GM23338 (cell line): ENCODE data around the gene S100A1. TPM values are rescaled to one million over a fixed set of nuclear protein-coding genes. Genes with fewer than 3 reads are reported as not detected.

Experiments used
- ATAC-seq: fragments of 200-7000 bp; cut with Tn5 transposase; 3 replicates; pipeline ENCODE4 v1.9.1; 2020
- DNase-seq: peaks from one replicate; pipeline ENCODE4 v3.0.0-alpha.2; 2015; ENCODE audit warnings: low spot score
- H2AFZ ChIP-seq: fragments of 200-600 bp; sonication (generic); 2 replicates; pipeline ENCODE4 v1.8.0; 2016; ENCODE audit warnings: antibody characterized with exemption, mild to moderate bottlenecking, moderate library complexity
- H3F3A ChIP-seq: fragments of 200-600 bp; sonication (generic); replicated peaks from 2 replicates; pipeline ENCODE4 v1.8.0; 2017; ENCODE audit warnings: antibody characterized with exemption, mixed run types, low read depth
- H3K27ac ChIP-seq: fragments of 200-600 bp; sonication (generic); 2 replicates; pipeline ENCODE4 v1.6.1; 2016; ENCODE audit warnings: low read depth
- H3K27me3 ChIP-seq: fragments of 200-600 bp; sonication (generic); 2 replicates; pipeline ENCODE4 v1.8.0; 2016; ENCODE audit warnings: mild to moderate bottlenecking, mixed run types, moderate library complexity; ENCODE audit not compliant: insufficient read depth
- H3K36me3 ChIP-seq: fragments of 200-600 bp; sonication (generic); 2 replicates; pipeline ENCODE4 v1.8.0; 2016; ENCODE audit warnings: mild to moderate bottlenecking; ENCODE audit not compliant: insufficient read depth
- H3K4me1 ChIP-seq: fragments of 200-600 bp; sonication (generic); 2 replicates; pipeline ENCODE4 v1.8.0; 2016; ENCODE audit warnings: mild to moderate bottlenecking, moderate library complexity; ENCODE audit not compliant: insufficient read depth
- H3K4me2 ChIP-seq: fragments of 200-600 bp; sonication (generic); 2 replicates; pipeline ENCODE4 v1.7.1; 2017; ENCODE audit warnings: mixed run types
- H3K4me3 ChIP-seq: fragments of 200-600 bp; sonication (generic); 2 replicates; pipeline ENCODE4 v1.6.1; 2016; ENCODE audit warnings: mixed run types
- H3K79me2 ChIP-seq: fragments of 200-600 bp; sonication (generic); replicated peaks from 2 replicates; pipeline ENCODE4 v1.8.0; 2017; ENCODE audit warnings: mild to moderate bottlenecking; ENCODE audit not compliant: insufficient read depth
- H3K9me2 ChIP-seq: fragments of 200-600 bp; sonication (generic); 2 replicates; pipeline ENCODE4 v1.8.0; 2017; ENCODE audit not compliant: insufficient read depth
- H4K20me1 ChIP-seq: fragments of 200-600 bp; sonication (generic); replicated peaks from 2 replicates; pipeline ENCODE4 v1.8.0; 2017; ENCODE audit warnings: mild to moderate bottlenecking; ENCODE audit not compliant: insufficient read depth
- H3K27ac Mint-ChIP-seq: 2 replicates; pipeline ENCODE4 v1.8.0; 2020; ENCODE audit warnings: inconsistent platforms, mild to moderate bottlenecking, moderate library complexity, mixed read lengths
- H3K27me3 Mint-ChIP-seq: 3 replicates; pipeline ENCODE4 v1.8.0; 2022; ENCODE audit warnings: low read depth, mild to moderate bottlenecking, moderate library complexity, mixed read lengths, inconsistent platforms; ENCODE audit not compliant: insufficient read depth, poor library complexity
- H3K36me3 Mint-ChIP-seq: 3 replicates; pipeline ENCODE4 v1.8.0; 2021; ENCODE audit warnings: low read depth, mild to moderate bottlenecking, inconsistent platforms, moderate library complexity, mixed read lengths
- H3K4me1 Mint-ChIP-seq: 3 replicates; pipeline ENCODE4 v1.8.0; 2020; ENCODE audit warnings: mild to moderate bottlenecking, inconsistent platforms, mixed read lengths
- H3K4me3 Mint-ChIP-seq: 3 replicates; pipeline ENCODE4 v1.8.0; 2021; ENCODE audit warnings: moderate library complexity, mild to moderate bottlenecking, inconsistent platforms, mixed read lengths
- H3K9me3 Mint-ChIP-seq: 3 replicates; pipeline ENCODE4 v1.8.0; 2020; ENCODE audit warnings: moderate library complexity, mild to moderate bottlenecking, inconsistent platforms, mixed read lengths
- CREB1 ChIP-seq: fragments of 250-450 bp; sonication (Bioruptor Pico); IDR thresholded peaks from 2 replicates; pipeline ENCODE4 v1.5.0; 2020; ENCODE audit warnings: low read depth, mild to moderate bottlenecking, moderate library complexity
- CTCF ChIP-seq, 2 experiments: fragments of 200-600 bp in 1 of 2; sonication (generic) in 1 of 2; conservative IDR thresholded peaks; 2 replicates each; pipeline versions ENCODE4 v1.5.1 to v1.6.1; 2016 to 2017; ENCODE audit warnings: antibody characterized with exemption in 2 of 2, low read depth in 2 of 2, mild to moderate bottlenecking in 2 of 2, moderate library complexity in 1 of 2
- EZH2 ChIP-seq: fragments of 200-600 bp; sonication (generic); IDR thresholded peaks from one replicate; pipeline ENCODE4 v1.8.0; 2017; ENCODE audit warnings: antibody characterized with exemption, mild to moderate bottlenecking, low read depth; ENCODE audit not compliant: unreplicated experiment
- EZH2phosphoT487 ChIP-seq: fragments of 200-600 bp; sonication (generic); IDR thresholded peaks from one replicate; pipeline ENCODE4 v1.8.1; 2018; ENCODE audit warnings: antibody characterized with exemption; ENCODE audit not compliant: unreplicated experiment
- JUNB ChIP-seq: IDR thresholded peaks from one replicate; pipeline ENCODE4 v1.6.1; 2016; ENCODE audit warnings: antibody characterized with exemption; ENCODE audit not compliant: unreplicated experiment
- POLR2AphosphoS5 ChIP-seq: IDR thresholded peaks from 2 replicates; pipeline ENCODE4 v1.6.1; 2016; ENCODE audit warnings: antibody characterized with exemption, low read depth
- REST ChIP-seq: IDR thresholded peaks from one replicate; pipeline ENCODE4 v1.6.1; 2018; ENCODE audit warnings: antibody characterized with exemption; ENCODE audit not compliant: unreplicated experiment
- STAT1 ChIP-seq: IDR thresholded peaks from one replicate; pipeline ENCODE4 v1.6.1; 2016; ENCODE audit warnings: antibody characterized with exemption; ENCODE audit not compliant: unreplicated experiment
- ZNF114 ChIP-seq: fragments of 250-450 bp; sonication (Bioruptor Pico); IDR thresholded peaks from 2 replicates; pipeline ENCODE4 v1.5.0; 2020; ENCODE audit warnings: mild to moderate bottlenecking, moderate library complexity
- ZNF462 ChIP-seq: fragments of 250-450 bp; sonication (Bioruptor Pico); IDR thresholded peaks from 2 replicates; pipeline ENCODE4 v1.5.0; 2020; ENCODE audit warnings: mild to moderate bottlenecking, moderate library complexity
- polyA plus RNA-seq: library from polyadenylated mRNA; unstranded; fragments of >200 nt; fragmentation: Nextera tagmentation; extraction: Ambion mirVana; gene quantifications from 2 replicates; pipeline ENCODE4 v1.2.1, GENCODE V29; 2016
- total RNA-seq: library from RNA; depleted of rRNA; stranded (reverse); fragments of >200 nt; shearing (Covaris generic); gene quantifications from 2 replicates; pipeline ENCODE4 v1.2.3, GENCODE V29; 2014

Gene S100A1
- total and polyA plus RNA-seq, 2 experiments from 2014 or later, result 0.13 to 0.66 TPM

- TF ChIP-seq ZNF114 (no peak), EZH2phosphoT487 (no peak), POLR2AphosphoS5 (no peak), CREB1 (no peak), REST (no peak), STAT1 (no peak), JUNB (no peak), EZH2 (no peak), CTCF (conservative IDR thresholded peaks at IDR 0.05; ENCODE audit: low read depth in 2 of 2) (no peak), ZNF462 (CRISPR knock-in tag) (no peak)
- H3K4me1 Mint-ChIP-seq, result peaks cover 46% of the 10 kb centered on the region
- H3K9me2 ChIP-seq, result 0 out of 2 replicates have a peak, but pooled peaks cover 3% of the 10 kb centered on the region
- H3K4me1 ChIP-seq, result peaks cover 13% of the 10 kb centered on the region; the same call in 1 of the 2 replicates
- no peak overlapping the region for H2AFZ ChIP-seq
- H3K36me3 ChIP-seq, result no peaks in the 10 kb centered on the region
- peaks cover 8% of the 10 kb centered on the region; the same call in 1 of the 2 replicates for H3F3A ChIP-seq
- no peaks in the 10 kb centered on the region for H4K20me1 ChIP-seq
- H3K27ac ChIP-seq, result no peak overlapping the region
- peaks cover 7% of the 10 kb centered on the region for H3K79me2 ChIP-seq
- no peak overlapping the region for H3K4me3 ChIP-seq
- H3K4me3 Mint-ChIP-seq, result no peak overlapping the region
- no peaks in the 10 kb centered on the region for H3K9me3 Mint-ChIP-seq
- no peak for ATAC-seq
- no peak overlapping the region for H3K27ac Mint-ChIP-seq
- no peak overlapping the region for H3K4me2 ChIP-seq
- H3K27me3 ChIP-seq, result no peaks in the 10 kb centered on the region
- peaks cover 20% of the 10 kb centered on the region for H3K27me3 Mint-ChIP-seq
- peaks cover 28% of the 10 kb centered on the region for H3K36me3 Mint-ChIP-seq
- DNase-seq, result no peak
Measured at GRCh38 chr1:153629971-153630370, 1.7 kb downstream of the S100A1 start.
